GM12872 (cell line): Measurements from ENCODE around the gene ERMP1.

Source experiments
- TF ChIP-seq, protein P1 (sequence below): IDR thresholded peaks from 3 replicates; pipeline ENCODE4 v1.5.1; 2011; ENCODE audit warnings: low read depth, mild to moderate bottlenecking, low read length, moderate library complexity; ENCODE audit not compliant: insufficient read depth

The ERMP1 gene

DNA sequence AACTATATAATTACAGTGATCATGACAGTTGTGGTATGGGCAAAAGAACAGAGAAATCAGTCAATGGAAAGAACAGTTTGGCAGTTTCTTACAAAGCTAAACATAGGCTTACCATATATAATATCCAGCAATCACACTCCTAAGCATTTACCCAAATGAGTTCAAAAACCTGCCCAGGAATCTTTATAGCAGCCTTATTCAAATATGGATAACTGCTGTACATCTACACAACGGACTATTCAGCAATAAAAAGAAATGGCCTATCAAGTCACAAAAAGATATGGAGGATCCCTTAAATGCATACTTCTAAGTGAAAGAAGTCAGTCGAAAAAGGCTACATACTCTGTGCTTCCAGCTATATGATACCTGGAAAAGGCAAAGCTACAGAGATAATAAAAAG lies 36.6 kb downstream of the ERMP1 start:
- TF ChIP-seq, protein P1, sequence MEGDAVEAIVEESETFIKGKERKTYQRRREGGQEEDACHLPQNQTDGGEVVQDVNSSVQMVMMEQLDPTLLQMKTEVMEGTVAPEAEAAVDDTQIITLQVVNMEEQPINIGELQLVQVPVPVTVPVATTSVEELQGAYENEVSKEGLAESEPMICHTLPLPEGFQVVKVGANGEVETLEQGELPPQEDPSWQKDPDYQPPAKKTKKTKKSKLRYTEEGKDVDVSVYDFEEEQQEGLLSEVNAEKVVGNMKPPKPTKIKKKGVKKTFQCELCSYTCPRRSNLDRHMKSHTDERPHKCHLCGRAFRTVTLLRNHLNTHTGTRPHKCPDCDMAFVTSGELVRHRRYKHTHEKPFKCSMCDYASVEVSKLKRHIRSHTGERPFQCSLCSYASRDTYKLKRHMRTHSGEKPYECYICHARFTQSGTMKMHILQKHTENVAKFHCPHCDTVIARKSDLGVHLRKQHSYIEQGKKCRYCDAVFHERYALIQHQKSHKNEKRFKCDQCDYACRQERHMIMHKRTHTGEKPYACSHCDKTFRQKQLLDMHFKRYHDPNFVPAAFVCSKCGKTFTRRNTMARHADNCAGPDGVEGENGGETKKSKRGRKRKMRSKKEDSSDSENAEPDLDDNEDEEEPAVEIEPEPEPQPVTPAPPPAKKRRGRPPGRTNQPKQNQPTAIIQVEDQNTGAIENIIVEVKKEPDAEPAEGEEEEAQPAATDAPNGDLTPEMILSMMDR: no peak

DNA sequence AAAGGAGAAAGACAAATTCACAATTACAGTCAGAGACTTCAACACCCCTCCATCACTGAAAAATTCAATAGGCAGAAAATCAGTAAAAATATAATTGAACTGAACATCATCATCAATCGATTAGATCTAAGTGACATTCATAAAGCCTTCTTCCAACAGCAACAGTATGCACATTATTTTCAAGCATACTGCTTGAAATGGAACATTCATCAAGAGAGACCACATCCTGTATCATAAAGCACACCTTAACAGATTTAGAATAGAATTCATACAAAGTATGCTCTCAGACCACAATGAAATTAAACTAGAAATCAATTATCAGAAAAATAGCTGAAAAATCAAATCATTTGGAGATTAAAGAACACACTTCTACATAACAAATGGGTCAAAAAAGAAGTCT lies 39.1 kb downstream of the ERMP1 start:
- TF ChIP-seq, protein P1: no peak

DNA sequence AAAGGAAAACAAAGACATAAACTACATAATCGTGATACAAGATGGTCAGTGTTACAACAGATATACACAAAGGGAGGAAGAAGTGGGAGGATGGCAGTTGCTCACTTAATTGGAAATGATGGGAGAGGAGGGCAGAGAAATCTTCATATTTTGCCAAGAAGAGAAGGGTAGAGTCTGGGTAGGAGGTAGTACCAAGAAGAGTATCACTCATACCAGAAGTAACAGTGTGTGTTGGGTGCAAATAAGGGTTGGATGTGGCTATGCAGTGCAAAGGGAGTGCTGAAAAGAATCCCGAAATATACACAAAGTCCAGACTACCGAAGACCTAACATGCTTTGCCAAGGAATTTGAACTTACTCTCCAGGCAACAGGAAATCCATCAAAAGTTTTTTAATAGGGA lies 41.0 kb downstream of the ERMP1 start:
- TF ChIP-seq, protein P1: no peak

DNA sequence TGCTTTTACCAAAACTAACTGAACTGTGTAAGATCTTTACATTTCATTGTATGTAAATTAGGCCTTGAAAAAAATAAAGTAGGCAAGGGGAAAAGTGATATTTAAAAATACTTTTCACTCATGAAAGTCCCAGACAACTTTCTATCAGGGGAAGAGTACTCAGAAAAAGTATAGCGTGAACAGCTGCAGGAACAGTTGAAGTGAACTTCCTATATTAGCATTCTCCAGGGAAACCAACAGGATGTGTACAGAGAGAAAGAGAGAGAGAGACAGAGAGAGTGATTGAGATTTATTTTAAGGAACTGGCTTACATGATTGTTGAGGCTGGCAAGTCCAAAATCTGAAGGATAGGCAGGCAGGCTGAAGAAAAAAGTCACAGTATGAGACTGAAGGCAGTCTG lies 42.0 kb downstream of the ERMP1 start:
- TF ChIP-seq, protein P1: no peak

DNA sequence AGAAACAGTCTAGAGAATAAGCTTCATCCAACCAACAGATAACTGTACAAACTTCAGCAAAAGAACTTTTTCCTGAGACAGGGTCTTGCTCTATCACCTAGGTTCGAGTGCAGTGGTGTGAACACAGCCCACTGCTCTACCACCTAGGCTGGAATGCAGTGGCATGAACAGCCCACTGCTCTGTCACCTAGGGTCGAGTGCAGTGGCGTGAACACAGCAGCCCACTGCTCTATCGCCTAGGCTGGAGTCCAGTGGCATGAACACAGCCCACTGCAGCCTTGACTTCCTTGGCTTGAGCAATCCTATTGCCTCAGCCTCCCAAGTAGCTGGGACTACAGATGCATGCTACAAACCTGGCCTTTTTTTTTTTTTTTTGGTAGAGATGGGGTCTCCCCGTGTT lies 43.4 kb downstream of the ERMP1 start:
- TF ChIP-seq, protein P1: no peak

DNA sequence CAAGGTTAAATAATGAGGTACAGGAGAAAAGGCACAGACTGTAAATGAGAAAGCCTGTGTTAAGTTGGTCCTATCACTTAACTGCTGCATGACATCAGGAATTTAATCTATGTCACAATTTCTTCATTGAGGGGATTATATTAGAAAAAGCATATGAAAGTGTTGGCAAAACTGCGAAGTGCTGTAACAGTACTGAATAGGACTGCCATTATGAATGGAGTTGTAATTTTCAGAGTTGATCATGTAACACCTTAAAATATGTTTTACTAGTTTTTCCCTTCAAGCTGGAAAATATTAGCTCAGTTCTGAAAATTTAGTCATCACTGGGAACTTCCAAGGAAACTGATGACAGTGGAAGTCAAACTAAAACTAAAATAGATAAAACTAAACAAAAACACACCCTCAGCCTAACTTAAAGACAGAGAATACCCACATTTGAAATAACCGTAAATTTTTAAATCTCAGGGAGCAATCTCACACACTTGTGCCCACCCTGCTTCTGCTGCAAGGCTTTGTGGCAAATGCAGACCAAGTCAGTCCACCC lies 45.1 kb downstream of the ERMP1 start:
- TF ChIP-seq, protein P1: no peak

DNA sequence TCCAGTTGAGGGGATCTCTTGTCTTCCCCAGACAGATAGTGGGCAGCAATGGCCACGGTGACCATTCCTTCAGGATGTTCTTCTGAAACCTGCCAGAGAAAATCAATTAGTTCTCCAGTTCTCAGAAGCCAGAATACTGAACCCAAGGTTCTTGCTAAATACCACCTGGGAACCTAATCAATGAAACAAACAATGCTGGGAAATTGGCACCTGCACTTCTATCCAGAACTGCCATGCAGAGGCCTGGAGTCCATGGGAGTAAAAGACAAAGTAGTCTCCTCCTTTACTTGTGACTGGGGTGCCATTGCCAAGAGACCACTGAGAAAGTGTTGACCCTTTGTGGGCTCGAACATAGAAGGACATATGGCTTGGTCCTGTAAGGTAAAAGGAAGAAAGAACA lies 45.7 kb downstream of the ERMP1 start:
- TF ChIP-seq, protein P1: no peak
